Liver (tissue), 2 donors: Measurements from ENCODE around the gene NKD2.

Experiments used
- CTCF ChIP-seq: fragments of 150-350 bp; IDR thresholded peaks from 2 replicates; pipeline ENCODE4 v1.5.1; 2017; ENCODE audit warnings: improper control_type of control experiment, low read depth, low read length; ENCODE audit not compliant: missing input control
- YY1 ChIP-seq: IDR thresholded peaks from 2 replicates; pipeline ENCODE4 v1.6.1; 2016; ENCODE audit warnings: antibody characterized with exemption, mild to moderate bottlenecking
- ZBTB33 ChIP-seq: IDR thresholded peaks from 2 replicates; pipeline ENCODE4 v1.6.1; 2016; ENCODE audit warnings: antibody characterized with exemption
- donor health status: healthy.

- TF ChIP-seq YY1 (no peak), CTCF (no peak), ZBTB33 (no peak)
These were observed 31.2 kb downstream of the NKD2 start for GRCh38 chr5:1039706-1040260.
